CD4-positive, alpha-beta T cell treated with Interferon gamma for 1 hour (primary cell): ENCODE measurements around the gene LMCD1.

ENCODE experiments used
- DNase-seq: peaks from one replicate; pipeline ENCODE4 v3.0.0-alpha.2; 2020

The LMCD1 gene

GRCh38 chr3:8506571-8507061 is 5.0 kb downstream of the LMCD1 start:
- no peak for DNase-seq

- no peak for DNase-seq
Observed at GRCh38 chr3:8507496-8507895, 5.9 kb downstream of the LMCD1 start.

GRCh38 chr3:8509961-8510360 is 8.3 kb downstream of the LMCD1 start:
- no peak for DNase-seq

DNA sequence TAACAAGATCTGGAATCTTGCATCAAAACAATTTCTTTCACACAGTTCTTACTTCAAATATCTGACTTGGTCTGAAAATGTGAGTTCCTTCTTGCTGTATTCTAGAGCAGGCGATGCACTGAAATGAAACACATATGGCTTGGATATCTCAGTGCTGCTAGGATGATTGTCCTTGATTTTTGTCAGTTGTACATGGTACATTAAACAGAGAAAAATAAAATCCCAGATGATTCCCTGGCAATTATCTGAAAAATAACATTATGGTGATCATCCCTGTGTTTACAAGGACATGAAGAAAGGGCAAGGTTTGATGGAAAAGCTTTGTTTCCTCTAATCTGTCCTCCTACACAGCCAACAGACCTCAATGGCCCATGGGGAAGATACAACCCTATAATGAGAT is 10.6 kb downstream of the LMCD1 start:
- no peak for DNase-seq

GRCh38 chr3:8516047-8516661 is 14.5 kb downstream of the LMCD1 start:
- no peak for DNase-seq

- no peak for DNase-seq
Observed at GRCh38 chr3:8516783-8517182, 15.2 kb downstream of the LMCD1 start.

GRCh38 chr3:8517487-8517886 is 15.9 kb downstream of the LMCD1 start:
- DNase-seq, result no peak

GRCh38 chr3:8518138-8518537 is 16.5 kb downstream of the LMCD1 start:
- DNase-seq, result no peak

GRCh38 chr3:8519156-8519555 is 17.5 kb downstream of the LMCD1 start:
- DNase-seq, result no peak

- no peak for DNase-seq
Observed at GRCh38 chr3:8519774-8520448, 18.3 kb downstream of the LMCD1 start.

DNA sequence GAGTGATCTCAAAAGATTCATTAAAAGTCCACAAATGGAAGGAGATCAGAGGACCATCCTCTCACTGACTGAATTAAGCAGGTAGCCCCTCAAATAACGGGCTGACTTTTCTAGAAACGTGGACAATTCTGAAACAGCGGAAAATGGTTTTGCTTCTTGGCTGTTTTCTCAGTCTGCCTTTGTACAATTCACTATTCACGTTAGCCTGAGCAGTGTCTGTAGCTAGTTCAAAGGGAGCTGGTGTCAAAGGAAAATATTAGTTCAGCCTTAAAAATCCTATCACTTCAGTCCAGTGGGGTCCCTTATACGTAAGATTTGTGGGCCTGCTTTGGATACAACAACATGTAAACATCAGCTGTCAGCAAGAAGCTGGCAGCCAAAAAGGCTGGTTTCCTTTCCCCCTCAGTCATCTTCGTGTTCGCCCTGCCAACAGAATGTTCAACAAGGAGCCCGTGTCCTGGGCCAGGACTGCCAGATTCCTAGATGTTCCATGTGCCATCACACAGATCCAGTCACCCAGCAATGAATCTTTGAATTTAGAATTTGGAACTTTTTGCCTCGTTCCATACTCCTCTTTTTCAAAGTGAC is 19.3 kb downstream of the LMCD1 start:
- DNase-seq, result no peak

DNA sequence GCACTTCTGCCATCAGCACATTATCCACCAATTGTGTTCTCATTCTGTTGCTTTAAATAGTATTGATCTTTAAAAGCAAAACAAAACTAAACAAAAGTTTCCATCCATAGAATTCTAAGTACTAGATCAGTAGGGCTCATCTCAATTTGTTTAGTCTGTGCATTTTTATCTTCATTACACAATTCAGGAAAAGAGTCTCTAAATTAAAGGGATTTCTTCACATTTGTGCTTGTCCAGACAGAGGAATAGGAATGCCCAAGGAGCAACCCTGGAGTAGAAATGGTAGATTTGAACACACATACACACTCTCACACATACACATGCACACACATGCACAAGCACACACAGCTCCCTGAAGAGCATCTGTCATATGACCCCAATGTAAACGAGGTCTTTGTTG is 21.4 kb downstream of the LMCD1 start:
- DNase-seq, result no peak

DNA sequence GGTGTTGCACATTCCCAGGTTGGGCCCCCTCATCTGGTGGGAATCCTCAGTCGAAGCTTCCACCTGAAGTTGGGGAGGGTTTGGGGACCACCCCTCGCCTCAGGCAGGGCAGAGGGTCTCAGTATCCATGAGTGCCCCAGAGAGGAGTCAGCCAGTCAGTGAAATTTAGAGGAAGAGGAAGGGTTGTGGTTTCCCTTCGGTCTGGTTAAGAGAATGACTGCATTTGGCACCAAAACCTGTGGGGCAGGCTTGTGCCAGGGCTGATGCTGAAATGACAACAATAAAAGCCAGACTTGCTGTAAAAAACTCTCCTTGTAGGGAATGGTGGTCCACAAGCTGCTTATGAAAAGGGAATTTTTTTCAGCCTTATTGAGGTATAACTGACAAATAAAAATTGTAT is 22.6 kb downstream of the LMCD1 start:
- no peak for DNase-seq

DNA sequence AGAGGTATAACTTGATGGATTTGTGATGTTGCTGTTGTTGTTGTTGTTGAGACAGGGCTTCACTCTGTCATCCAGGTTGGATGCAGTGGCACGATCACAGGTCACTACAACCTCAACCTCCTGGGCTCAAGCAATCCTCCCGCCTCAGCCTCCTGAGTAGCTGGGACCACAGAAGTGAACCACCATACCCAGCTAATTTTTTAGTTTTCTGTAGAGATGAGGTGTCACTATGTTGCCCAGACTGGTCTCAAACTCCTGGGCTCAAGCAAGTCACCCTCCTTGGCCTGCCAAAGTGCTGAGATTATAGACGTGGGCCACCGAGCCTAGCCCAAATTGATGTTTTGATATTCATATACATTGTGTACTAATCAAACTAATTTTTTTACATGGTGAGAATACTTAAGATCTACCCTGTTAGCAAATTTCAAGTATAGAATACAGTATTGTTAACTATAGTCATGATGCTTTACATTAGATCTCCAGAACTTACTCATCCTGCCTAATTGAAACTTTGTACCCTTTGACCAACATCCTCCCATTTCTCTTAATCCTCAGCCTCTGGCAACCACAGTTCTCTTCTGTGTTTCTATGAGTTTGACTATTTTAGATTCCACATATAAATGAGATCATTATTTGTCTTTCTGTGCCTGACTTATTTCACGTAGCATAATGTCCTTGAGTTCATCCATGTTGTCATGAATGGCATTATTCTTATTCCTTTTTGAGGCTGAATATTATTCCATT is 23.2 kb downstream of the LMCD1 start:
- no peak for DNase-seq

- DNase-seq, result no peak
Observed at GRCh38 chr3:8525893-8526292, 24.3 kb downstream of the LMCD1 start.

- DNase-seq, result no peak
Observed at GRCh38 chr3:8529181-8529637, 27.6 kb downstream of the LMCD1 start.

DNA sequence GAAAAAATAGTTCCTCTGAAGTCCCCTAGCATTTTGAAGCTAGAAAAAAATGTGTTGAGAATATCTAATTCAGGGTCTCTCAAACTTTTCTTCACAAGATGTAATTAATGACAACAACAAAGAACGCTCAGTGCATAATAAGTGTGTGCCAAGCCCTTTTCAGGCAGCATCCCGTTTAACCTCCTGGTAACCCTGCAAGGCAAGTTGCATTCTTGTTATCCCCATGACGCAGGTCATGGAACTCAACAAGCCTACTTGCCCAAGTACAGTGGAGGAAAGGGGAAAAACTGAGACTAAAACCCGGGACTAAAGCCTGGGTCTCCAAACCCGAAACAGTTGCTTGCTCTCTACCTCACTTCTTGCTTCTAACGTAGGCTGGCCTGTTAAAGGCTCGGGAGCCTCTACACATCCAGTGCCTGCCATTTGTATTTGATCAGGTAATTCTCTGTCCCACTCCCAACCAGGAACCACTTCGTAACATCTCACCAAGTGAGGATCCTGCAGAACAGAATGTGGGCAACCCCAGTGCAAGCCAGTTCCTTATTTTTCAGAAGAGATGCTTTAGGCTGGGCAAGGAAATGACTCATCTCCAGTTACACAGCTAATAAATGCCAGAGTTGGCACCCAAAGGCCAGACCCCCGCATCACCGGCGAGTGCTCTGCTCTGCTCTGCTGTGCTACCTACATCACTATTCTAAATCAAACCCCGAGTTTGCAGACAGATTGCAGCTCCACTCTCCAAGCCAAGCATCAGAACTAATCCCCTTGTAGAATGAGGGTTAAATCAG is 28.3 kb downstream of the LMCD1 start:
- no peak for DNase-seq

- no peak for DNase-seq
Observed at GRCh38 chr3:8530581-8530980, 29.0 kb downstream of the LMCD1 start.

DNA sequence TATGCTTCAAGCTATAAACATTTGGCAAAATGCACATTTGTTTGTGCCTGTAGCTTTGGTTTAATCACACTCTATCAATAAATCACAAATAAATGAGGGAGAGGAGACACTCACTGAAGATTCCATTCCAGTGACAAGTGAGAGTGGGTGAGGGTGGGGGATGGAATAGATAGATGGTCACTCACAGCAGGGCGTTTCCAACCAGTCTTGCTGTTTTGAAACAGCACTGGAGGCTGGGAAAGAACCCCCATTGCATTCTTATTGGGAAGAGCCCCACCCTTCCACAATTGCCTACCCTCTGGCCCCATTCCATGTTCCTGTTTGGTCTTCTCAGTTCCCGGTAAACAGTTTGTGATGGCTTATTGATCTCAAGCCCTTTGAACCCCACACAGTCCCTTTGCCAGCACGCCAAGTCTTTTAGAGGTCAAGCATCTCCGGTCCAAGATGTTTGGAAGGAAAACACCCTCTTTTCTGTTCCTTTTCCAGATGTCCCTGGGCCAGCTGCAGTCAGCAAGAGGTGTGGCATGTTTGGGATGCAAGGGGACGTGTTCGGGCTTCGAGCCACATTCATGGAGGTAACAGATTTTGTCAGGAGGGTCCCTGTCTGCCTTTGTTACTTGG is 30.7 kb downstream of the LMCD1 start:
- DNase-seq, result no peak

- DNase-seq, result no peak
Observed at GRCh38 chr3:8536096-8537056, 34.8 kb downstream of the LMCD1 start.

DNA sequence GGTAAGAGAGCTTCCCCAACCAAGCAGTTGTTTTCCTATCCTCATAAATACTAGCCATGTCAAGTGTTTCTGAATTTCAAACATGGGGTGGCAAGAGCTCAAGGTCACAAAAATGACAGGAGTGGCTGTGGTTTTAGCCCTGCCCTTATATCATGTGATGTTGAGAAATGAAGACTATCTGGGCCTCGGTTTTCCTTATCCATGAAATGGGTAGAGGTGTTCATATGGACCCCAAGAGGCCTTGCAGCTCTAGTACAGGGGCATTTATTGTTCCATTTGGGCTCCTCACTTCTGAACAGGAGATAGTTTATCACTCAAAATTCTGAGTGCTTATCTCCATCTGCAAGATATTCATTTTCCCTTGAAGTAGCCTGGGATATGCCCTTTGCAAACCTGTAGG is 35.8 kb downstream of the LMCD1 start:
- no peak for DNase-seq
